Suprapubic skin (tissue), 4 donors: ENCODE results near the gene LIPC. TPM values are rescaled to one million over a fixed set of nuclear protein-coding genes. Genes with fewer than 3 reads are reported as not detected.

Experiments
- DNase-seq, 2 donors: peaks; one replicate each; pipeline ENCODE4 v3.0.0-alpha.2; 2019; ENCODE audit warnings: low spot score in 2 of 2
- H3K27ac ChIP-seq: fragments of 200-600 bp; sonication (generic); one replicate; pipeline ENCODE4 v1.5.1; 2019
- H3K27me3 ChIP-seq: fragments of 200-600 bp; sonication (generic); one replicate; pipeline ENCODE4 v1.5.1; 2019
- H3K36me3 ChIP-seq: fragments of 200-600 bp; sonication (generic); one replicate; pipeline ENCODE4 v1.5.1; 2019
- H3K4me1 ChIP-seq: fragments of 200-600 bp; sonication (generic); one replicate; pipeline ENCODE4 v1.5.1; 2019
- H3K4me3 ChIP-seq: fragments of 200-600 bp; sonication (generic); one replicate; pipeline ENCODE4 v1.5.1; 2019; ENCODE audit warnings: mild to moderate bottlenecking
- H3K9me3 ChIP-seq: fragments of 200-600 bp; sonication (generic); one replicate; pipeline ENCODE4 v1.5.1; 2019
- EP300 ChIP-seq: sonication (generic); formaldehyde crosslinking; IDR thresholded peaks from one replicate; pipeline ENCODE4 v1.6.1; 2017; ENCODE audit warnings: antibody characterized with exemption
- POLR2A ChIP-seq, 2 donors: fragments of 450-650 bp; IDR thresholded peaks; one replicate each; pipeline ENCODE4 v1.6.1; 2017; ENCODE audit warnings: antibody characterized with exemption in 2 of 2, mild to moderate bottlenecking in 2 of 2, moderate library complexity in 2 of 2
- POLR2AphosphoS5 ChIP-seq, 3 donors: sonication (generic); formaldehyde crosslinking; IDR thresholded peaks; one replicate each; pipeline ENCODE4 v1.6.1; 2017; ENCODE audit warnings: antibody characterized with exemption in 3 of 3
- WGBS: methylation state at CpG from one replicate; pipeline ENCODE4 v1.1.5; 2018; 5-methylcytosine and 5-hydroxymethylcytosine counted together
- total RNA-seq, 4 donors: library from RNA; depleted of rRNA; stranded (reverse); fragments of >200 nt; gene quantifications; one replicate each; pipeline ENCODE4 v1.1.0, GENCODE V29; 2016
- TF ChIP-seq, protein P1 (sequence below), 2 donors: fragments of 200-600 bp in 1 of 2; fragments of 450-650 bp in 1 of 2; sonication (generic) in 1 of 2; IDR thresholded peaks; one replicate each; pipeline ENCODE4 v1.5.1; 2016 to 2019; ENCODE audit warnings: antibody characterized with exemption in 2 of 2, mild to moderate bottlenecking in 1 of 2, moderate library complexity in 1 of 2

The LIPC gene
- total RNA-seq, 4 donors from 2014 or later, result 0.26 to 0.96 TPM; not detected in 2

DNA sequence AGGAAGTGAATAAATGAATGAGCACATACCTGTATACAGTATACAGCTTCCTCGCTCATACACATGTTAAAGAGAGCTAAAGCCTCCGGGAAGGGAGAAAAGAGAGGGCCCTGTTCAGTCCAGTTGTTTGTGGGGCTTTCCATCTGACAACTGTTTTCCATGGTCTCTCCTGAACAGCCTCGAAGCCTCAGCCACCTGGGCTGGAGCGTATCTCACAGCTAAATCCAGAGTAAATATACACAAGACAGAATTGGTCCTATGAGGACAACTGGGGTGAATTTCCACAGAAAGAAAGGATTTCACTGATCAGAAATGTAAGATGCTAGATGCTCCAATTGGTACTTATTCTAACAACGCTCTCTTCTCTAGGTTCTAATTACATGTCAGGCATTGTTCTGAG is 103.5 kb downstream of the LIPC start:
- H3K4me1 ChIP-seq, result no peaks in the 10 kb centered on the region
- TF ChIP-seq, protein P1, sequence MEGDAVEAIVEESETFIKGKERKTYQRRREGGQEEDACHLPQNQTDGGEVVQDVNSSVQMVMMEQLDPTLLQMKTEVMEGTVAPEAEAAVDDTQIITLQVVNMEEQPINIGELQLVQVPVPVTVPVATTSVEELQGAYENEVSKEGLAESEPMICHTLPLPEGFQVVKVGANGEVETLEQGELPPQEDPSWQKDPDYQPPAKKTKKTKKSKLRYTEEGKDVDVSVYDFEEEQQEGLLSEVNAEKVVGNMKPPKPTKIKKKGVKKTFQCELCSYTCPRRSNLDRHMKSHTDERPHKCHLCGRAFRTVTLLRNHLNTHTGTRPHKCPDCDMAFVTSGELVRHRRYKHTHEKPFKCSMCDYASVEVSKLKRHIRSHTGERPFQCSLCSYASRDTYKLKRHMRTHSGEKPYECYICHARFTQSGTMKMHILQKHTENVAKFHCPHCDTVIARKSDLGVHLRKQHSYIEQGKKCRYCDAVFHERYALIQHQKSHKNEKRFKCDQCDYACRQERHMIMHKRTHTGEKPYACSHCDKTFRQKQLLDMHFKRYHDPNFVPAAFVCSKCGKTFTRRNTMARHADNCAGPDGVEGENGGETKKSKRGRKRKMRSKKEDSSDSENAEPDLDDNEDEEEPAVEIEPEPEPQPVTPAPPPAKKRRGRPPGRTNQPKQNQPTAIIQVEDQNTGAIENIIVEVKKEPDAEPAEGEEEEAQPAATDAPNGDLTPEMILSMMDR (IDR thresholded peaks at IDR 0.05), result no peak
- TF ChIP-seq POLR2AphosphoS5 (IDR thresholded peaks at IDR 0.05) (no peak), EP300 (no peak), POLR2A (IDR thresholded peaks at IDR 0.05) (no peak)
- H3K36me3 ChIP-seq, result no peaks in the 10 kb centered on the region
- no peaks in the 10 kb centered on the region for H3K27me3 ChIP-seq
- no peak overlapping the region for H3K4me3 ChIP-seq
- H3K9me3 ChIP-seq, result no peaks in the 10 kb centered on the region
- 80% methylated on average over 5 of the region's 5 CpGs for WGBS
- DNase-seq, result no peak
- H3K27ac ChIP-seq, result no peak overlapping the region

DNA sequence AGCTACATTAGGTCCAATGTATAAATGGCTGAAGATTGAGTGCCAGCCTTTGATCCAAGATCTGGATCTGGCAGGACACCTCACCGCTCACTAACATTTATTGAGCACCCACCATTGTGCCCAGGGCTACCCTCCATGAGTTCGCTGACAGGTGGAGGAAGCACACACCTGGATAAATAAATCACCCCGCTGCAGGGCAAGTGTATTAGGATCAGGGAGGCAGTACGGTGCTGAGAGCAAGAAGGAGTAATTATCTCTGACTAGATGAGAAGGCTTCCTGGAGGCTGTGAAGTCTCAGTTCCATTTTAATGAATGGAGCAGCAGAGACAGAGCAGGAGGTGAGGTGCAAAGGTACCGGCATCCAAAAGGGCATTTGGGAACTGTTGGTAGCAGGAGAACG is 104.1 kb downstream of the LIPC start:
- Histone ChIP-seq H3K27ac (no peak overlapping the region), H3K36me3 (no peaks in the 10 kb centered on the region)

DNA sequence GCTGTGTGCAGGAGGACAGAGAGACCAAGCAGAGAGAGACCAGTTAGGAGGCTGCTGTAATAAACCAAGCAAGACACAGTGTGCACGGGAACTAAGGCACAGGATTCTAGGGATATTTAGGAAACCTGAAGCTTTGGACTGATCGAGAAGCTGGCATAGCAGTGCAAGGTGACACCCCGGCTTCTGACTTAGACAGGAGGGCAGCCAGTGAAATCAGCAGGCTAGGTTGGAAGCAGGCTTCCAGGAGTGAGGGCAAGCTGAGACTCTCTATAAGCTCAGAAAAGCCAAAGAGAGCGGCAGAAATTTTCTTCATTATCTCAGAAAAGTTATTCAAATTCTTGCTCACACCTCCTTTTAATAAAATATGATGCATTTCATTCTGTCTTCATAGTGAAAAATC is 104.6 kb downstream of the LIPC start:
- Histone ChIP-seq H3K36me3 (no peaks in the 10 kb centered on the region), H3K27me3 (no peaks in the 10 kb centered on the region), H3K27ac (no peak overlapping the region), H3K4me1 (no peaks in the 10 kb centered on the region), H3K9me3 (no peaks in the 10 kb centered on the region), H3K4me3 (no peak overlapping the region)
- no peak for DNase-seq
- 90% methylated on average over 4 of the region's 4 CpGs for WGBS
- TF ChIP-seq EP300 (no peak), POLR2A (IDR thresholded peaks at IDR 0.05) (no peak)
- TF ChIP-seq, protein P1 (IDR thresholded peaks at IDR 0.05), result no peak

More for the DNA sequence above, 104.1 kb downstream of the LIPC start:
- H3K27me3 ChIP-seq, result no peaks in the 10 kb centered on the region
- no peaks in the 10 kb centered on the region for H3K9me3 ChIP-seq
- no peaks in the 10 kb centered on the region for H3K4me1 ChIP-seq
- 80% methylated on average over 6 of the region's 6 CpGs for WGBS
- H3K4me3 ChIP-seq, result no peak overlapping the region
- no peak for DNase-seq
- TF ChIP-seq EP300 (no peak), POLR2A (IDR thresholded peaks at IDR 0.05) (no peak), POLR2AphosphoS5 (IDR thresholded peaks at IDR 0.05) (no peak)
- TF ChIP-seq, protein P1 (IDR thresholded peaks at IDR 0.05), result no peak

DNA sequence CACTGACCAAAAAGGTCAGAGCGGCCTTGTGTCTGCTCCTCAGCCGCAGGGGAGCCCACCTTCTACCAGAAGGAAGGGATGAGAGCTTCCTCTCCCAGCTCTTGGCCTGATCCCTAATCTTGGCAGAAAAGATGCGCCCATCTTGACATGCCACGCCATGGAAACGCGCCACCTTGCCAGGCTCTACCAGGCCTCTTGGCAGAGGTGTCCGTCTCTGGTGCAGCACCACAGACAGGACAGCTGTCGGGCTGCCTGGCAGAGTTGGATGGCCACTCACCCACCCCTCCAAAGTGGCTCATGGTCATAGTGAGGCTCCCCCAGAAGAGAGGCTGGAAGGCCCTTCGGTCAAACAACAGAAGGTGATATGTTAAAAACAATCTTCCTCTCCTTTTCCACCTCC is 105.2 kb downstream of the LIPC start:
- H3K4me3 ChIP-seq, result no peak overlapping the region
- TF ChIP-seq EP300, result no peak
- TF ChIP-seq, protein P1 (IDR thresholded peaks at IDR 0.05), result no peak
- TF ChIP-seq POLR2A (IDR thresholded peaks at IDR 0.05), result no peak
- no peak for TF ChIP-seq POLR2AphosphoS5 (IDR thresholded peaks at IDR 0.05)
- no peaks in the 10 kb centered on the region for H3K4me1 ChIP-seq
- no peaks in the 10 kb centered on the region for H3K36me3 ChIP-seq
- no peaks in the 10 kb centered on the region for H3K27me3 ChIP-seq
- no peak overlapping the region for H3K27ac ChIP-seq
- no peak for DNase-seq
- WGBS, result 93% methylated on average over 9 of the region's 9 CpGs
- no peaks in the 10 kb centered on the region for H3K9me3 ChIP-seq

DNA sequence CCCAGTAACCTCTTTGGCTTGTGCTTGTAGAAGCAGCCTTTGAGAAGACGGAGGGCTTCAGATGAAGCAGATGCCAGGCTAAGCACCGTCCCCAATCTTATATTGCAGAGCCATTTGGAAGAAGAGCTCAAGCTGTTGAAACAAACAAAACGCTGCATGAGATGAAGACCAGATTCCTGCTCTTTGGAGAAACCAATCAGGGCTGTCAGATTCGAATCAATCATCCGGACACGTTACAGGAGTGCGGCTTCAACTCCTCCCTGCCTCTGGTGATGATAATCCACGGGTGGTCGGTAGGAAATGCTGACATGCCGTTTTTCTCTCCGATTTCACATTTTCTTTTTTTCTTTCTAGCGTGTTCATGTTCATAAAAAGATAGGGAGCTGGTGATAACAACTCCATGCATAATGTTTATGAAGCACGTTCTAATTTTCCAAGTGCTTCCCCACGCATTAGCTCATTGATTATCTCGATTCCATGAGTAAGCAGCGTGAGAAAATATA is 106.5 kb downstream of the LIPC start:
- H3K27ac ChIP-seq, result no peak overlapping the region
- H3K4me1 ChIP-seq, result no peaks in the 10 kb centered on the region
- 84% methylated on average over 16 of the region's 16 CpGs for WGBS
- H3K9me3 ChIP-seq, result no peaks in the 10 kb centered on the region
- TF ChIP-seq, protein P1 (IDR thresholded peaks at IDR 0.05), result no peak
- TF ChIP-seq POLR2A (IDR thresholded peaks at IDR 0.05) (no peak), POLR2AphosphoS5 (IDR thresholded peaks at IDR 0.05) (no peak), EP300 (no peak)
- no peak for DNase-seq
- H3K4me3 ChIP-seq, result no peak overlapping the region
- no peaks in the 10 kb centered on the region for H3K36me3 ChIP-seq
- no peaks in the 10 kb centered on the region for H3K27me3 ChIP-seq
